Head of caudate nucleus (tissue), 42 donors: Measurements from ENCODE around the gene MEDAG.

Experiments used
- DNase-seq, 42 donors: peaks; one replicate each; pipeline versions ENCODE4 v3.0.0 to v3.0.0-alpha.2; 2020 to 2021; ENCODE audit warnings: mixed read lengths in 7 of 42
- intact Hi-C: fragments of 100-400 bp; cut with DNase I; formaldehyde crosslinking; loops from one replicate; pipeline ENCODE4 v1.15.0; 2022

The MEDAG gene

GRCh38 chr13:30932481-30933353, 26.6 kb downstream of the MEDAG start, which contains the start of gene TEX26:
Gene TEX26 (plus strand): TSS chr13:30932656. CDS start chr13:30932716, 60 bp downstream.
- intact Hi-C loops, result no loop called here

GRCh38 chr13:30933354-30933670, 27.2 kb downstream of the MEDAG start:
- no peak for DNase-seq
- intact Hi-C loops, result no loop called here

More at GRCh38 chr13:30932481-30933353, 26.6 kb downstream of the MEDAG start, which contains the start of gene TEX26:
- DNase-seq, result peak in 35 of 42 donors; percentile 16 to 66 (median 40)

- no peak for DNase-seq
- intact Hi-C loops, result no loop called here
These were observed 28.3 kb downstream of the MEDAG start for GRCh38 chr13:30934381-30934780.

- no peak for DNase-seq
- intact Hi-C loops, result no loop called here
These were observed 28.7 kb downstream of the MEDAG start for GRCh38 chr13:30934803-30935202.

GRCh38 chr13:30936971-30937370, 30.9 kb downstream of the MEDAG start:
- intact Hi-C loops, result no loop called here
- no peak for DNase-seq

- DNase-seq, result no peak
- intact Hi-C loops, result no loop called here
These were observed 37.8 kb downstream of the MEDAG start for GRCh38 chr13:30943881-30944280.

- no peak for DNase-seq
- intact Hi-C loops, result no loop called here
These were observed 51.3 kb downstream of the MEDAG start for GRCh38 chr13:30957258-30957943.

- intact Hi-C loops, result no loop called here
- DNase-seq, result no peak
These were observed 53.6 kb downstream of the MEDAG start for GRCh38 chr13:30959678-30960077.

GRCh38 chr13:30963791-30964190, 57.7 kb downstream of the MEDAG start:
- intact Hi-C loops, result no loop called here
- no peak for DNase-seq

GRCh38 chr13:30965380-30965779, 59.3 kb downstream of the MEDAG start:
- intact Hi-C loops, result no loop called here

GRCh38 chr13:30966101-30966500, 60.0 kb downstream of the MEDAG start:
- DNase-seq, result no peak
- intact Hi-C loops, result no loop called here

More at GRCh38 chr13:30965380-30965779, 59.3 kb downstream of the MEDAG start:
- no peak for DNase-seq

- intact Hi-C loops, result no loop called here
- no peak for DNase-seq
These were observed 62.8 kb downstream of the MEDAG start for GRCh38 chr13:30968846-30969245.

GRCh38 chr13:30971575-30971974, 65.5 kb downstream of the MEDAG start:
- no peak for DNase-seq

GRCh38 chr13:30972888-30973377, 66.9 kb downstream of the MEDAG start:
- intact Hi-C loops, result no loop called here
- DNase-seq, result no peak

More at GRCh38 chr13:30971575-30971974, 65.5 kb downstream of the MEDAG start:
- intact Hi-C loops, result no loop called here

- no peak for DNase-seq
These were observed 68.3 kb downstream of the MEDAG start for GRCh38 chr13:30974350-30974749.

More at GRCh38 chr13:30974350-30974749, 68.3 kb downstream of the MEDAG start:
- intact Hi-C loops, result no loop called here
